Stimulated activated CD8-positive, alpha-beta memory T cell treated with anti-CD3 and anti-CD28 coated beads, Interleukin-15, amount 100 ng/mL, for 4 hours (primary cell): ENCODE results near the gene TMED4.

ENCODE experiments used
- DNase-seq, 2 donors: peaks; one replicate each; pipeline ENCODE4 v3.0.0-alpha.2; 2020; ENCODE audit warnings: low read depth in 2 of 2

Gene TMED4

GRCh38 chr7:44581879-44582603 lies at the start of gene TMED4:
Gene TMED4, minus strand, starts transcription at chr7:44582231. Its CDS starts 25 bp downstream, at chr7:44582206.
- DNase-seq: peak; percentile 100

- DNase-seq: no peak
Observed at GRCh38 chr7:44631458-44632115, 49.6 kb upstream of the TMED4 start.

- no peak for DNase-seq
Observed at GRCh38 chr7:44630792-44631457, 48.9 kb upstream of the TMED4 start.

GRCh38 chr7:44629829-44630522 lies 47.9 kb upstream of the TMED4 start:
- DNase-seq: no peak

DNA sequence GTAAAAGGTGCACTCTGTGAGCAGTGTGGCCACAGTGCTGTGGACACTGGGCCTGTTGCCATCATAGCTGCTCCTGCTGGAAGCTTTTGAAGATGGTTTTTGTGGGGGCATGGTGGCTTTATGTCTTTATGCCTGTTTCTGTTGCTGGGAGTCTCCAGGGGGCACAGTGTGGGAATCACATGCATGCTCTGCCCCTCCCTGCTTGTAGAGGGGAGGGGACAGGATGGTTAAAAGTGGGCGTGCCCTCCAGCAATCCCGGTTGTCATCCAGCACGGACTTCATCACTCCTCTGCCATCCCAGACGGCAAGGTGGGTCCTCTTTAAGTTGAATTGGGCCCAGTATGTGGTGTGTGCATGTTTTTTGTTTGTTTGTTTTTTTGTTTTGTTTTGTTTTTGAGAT lies 44.6 kb upstream of the TMED4 start:
- no peak for DNase-seq

DNA sequence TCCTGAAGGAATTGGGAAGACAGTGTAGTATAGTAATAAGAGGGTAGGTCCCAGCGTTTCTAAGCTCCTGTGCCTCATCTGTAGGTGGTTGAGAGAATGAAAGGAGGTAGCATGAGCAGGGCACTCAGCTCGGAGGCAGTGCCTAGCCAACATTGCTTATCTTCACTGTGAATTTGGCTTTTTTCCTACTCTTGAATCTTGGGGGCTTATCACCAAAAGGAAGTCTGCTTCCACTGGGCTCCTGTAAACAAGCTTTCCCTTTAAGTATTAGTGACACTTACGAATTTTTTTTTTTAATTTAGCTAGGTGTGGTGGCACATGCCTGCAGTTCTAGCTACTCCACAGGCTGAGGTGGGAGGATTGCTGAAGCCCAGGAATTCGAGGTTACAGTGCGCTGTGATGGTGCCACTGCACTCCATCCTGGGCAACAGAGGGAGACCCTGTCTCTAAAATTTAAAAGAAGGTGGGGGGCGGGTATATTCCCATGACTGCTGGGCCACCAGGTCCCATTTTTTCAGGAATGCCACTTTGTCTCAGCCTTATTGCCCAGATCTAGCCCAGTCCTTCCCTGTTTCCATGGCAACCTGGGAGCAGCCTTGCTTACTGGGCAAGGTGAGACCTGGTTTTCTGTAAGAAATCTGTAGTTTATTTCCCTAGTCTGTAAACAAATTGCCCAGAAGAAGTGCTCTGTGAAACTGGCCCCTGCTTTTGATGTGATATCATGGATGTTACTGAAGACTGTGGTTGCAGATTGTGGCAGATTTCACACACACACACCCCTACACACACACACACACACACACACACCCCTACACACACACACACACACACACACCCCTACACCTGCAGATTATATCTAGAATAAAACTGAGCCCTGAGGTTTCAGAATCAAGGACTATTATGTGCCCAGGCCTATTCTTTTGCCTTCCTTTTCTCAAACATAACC lies 43.8 kb upstream of the TMED4 start:
- DNase-seq: no peak

GRCh38 chr7:44624318-44624717 lies 42.3 kb upstream of the TMED4 start:
- DNase-seq: no peak

GRCh38 chr7:44622342-44623151 lies 40.5 kb upstream of the TMED4 start:
- DNase-seq: no peak

- no peak for DNase-seq
Observed at GRCh38 chr7:44621750-44622103, 39.7 kb upstream of the TMED4 start.

- no peak for DNase-seq
Observed at GRCh38 chr7:44621034-44621749, 39.2 kb upstream of the TMED4 start.

DNA sequence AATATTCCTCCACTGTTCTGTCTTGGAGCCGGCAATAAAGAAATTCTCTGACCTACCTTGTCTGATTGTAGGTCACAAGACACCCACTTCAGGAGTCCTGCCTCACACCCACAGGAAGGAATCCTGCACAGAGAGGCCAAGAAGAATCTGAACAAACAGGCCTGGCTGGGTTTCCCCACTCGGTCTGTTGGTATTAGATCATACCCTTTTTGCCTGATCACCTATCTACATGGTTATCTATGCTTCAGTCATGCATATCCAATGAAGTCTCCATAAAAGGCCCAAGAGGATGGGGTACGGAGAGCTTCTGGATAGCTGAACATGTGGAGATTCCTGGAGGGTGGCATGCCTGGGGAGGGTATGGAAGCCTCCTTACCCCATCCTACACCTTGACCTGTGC lies 36.7 kb upstream of the TMED4 start:
- no peak for DNase-seq

DNA sequence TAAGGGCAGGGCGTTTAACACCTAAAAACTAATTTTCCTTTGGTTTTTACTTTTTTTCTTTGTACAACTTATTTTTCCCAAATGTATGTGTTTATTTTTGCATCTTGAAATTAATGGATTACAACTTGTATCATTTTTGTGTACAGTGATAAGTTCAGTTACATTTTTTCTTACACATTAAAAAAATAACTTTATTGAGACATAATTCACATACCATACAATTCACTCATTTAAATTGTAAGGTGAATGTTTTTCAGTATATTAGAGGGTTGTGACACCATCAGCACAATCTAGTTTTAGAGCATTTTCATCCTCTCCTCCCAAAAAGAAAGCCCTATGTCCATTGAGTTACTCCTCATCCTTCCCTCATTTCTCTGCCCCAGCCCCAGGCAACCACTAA lies 36.0 kb upstream of the TMED4 start:
- no peak for DNase-seq

- no peak for DNase-seq
Observed at GRCh38 chr7:44617225-44617890, 35.3 kb upstream of the TMED4 start.

- no peak for DNase-seq
Observed at GRCh38 chr7:44616545-44616944, 34.5 kb upstream of the TMED4 start.

- no peak for DNase-seq
Observed at GRCh38 chr7:44615793-44616192, 33.8 kb upstream of the TMED4 start.

GRCh38 chr7:44615149-44615611 lies 33.1 kb upstream of the TMED4 start:
- DNase-seq: no peak

GRCh38 chr7:44609829-44610228 lies 27.8 kb upstream of the TMED4 start:
- DNase-seq: no peak

- no peak for DNase-seq
Observed at GRCh38 chr7:44608916-44609648, 27.1 kb upstream of the TMED4 start.
